ENCODE data around the gene GDAP2.

DNA sequence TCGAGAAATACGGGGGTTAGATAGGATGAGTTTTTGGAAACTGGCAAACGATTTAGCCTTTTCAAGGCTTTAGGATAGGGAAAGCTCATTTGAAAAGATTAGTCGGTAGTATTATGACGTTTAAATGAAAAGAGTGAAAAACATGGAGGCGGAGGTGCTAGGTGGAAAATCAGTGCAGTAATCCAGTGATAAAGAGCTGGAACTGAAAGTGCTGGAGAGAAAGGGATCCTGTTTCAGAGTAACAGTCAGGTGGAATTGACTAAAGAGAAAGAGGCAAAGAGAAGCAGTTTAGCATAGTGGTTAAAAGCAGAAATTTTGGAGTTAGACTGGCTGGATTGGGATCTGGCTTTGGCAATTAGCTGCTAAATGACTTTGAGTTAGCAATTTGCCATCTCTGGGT lies 1.1 kb upstream of the GDAP2 start:
- TF ChIP-seq, protein P1, sequence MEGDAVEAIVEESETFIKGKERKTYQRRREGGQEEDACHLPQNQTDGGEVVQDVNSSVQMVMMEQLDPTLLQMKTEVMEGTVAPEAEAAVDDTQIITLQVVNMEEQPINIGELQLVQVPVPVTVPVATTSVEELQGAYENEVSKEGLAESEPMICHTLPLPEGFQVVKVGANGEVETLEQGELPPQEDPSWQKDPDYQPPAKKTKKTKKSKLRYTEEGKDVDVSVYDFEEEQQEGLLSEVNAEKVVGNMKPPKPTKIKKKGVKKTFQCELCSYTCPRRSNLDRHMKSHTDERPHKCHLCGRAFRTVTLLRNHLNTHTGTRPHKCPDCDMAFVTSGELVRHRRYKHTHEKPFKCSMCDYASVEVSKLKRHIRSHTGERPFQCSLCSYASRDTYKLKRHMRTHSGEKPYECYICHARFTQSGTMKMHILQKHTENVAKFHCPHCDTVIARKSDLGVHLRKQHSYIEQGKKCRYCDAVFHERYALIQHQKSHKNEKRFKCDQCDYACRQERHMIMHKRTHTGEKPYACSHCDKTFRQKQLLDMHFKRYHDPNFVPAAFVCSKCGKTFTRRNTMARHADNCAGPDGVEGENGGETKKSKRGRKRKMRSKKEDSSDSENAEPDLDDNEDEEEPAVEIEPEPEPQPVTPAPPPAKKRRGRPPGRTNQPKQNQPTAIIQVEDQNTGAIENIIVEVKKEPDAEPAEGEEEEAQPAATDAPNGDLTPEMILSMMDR (IDR thresholded peaks at IDR 0.05): no peak
- no peak for TF ChIP-seq POLR2A (IDR thresholded peaks at IDR 0.05)
